Mammary epithelial cell (primary cell): ENCODE measurements around the gene SLC23A1.

Experiments used
- EZH2 ChIP-seq: IDR thresholded peaks from 2 replicates; pipeline ENCODE4 v1.6.1; 2012; ENCODE audit warnings: low read length, inconsistent platforms, borderline replicate concordance
- TF ChIP-seq, protein P1 (sequence below), 2 donors: IDR thresholded peaks in 1 of 2; conservative IDR thresholded peaks in 1 of 2; 2 replicates each; pipeline ENCODE4 v1.5.1; 2011 to 2012; ENCODE audit warnings: inconsistent platforms in 2 of 2, low read length in 2 of 2, mild to moderate bottlenecking in 2 of 2, control low read depth in 1 of 2, low read depth in 1 of 2; ENCODE audit not compliant: insufficient read depth in 1 of 2; ENCODE audit errors: extremely low read depth in 1 of 2

DNA sequence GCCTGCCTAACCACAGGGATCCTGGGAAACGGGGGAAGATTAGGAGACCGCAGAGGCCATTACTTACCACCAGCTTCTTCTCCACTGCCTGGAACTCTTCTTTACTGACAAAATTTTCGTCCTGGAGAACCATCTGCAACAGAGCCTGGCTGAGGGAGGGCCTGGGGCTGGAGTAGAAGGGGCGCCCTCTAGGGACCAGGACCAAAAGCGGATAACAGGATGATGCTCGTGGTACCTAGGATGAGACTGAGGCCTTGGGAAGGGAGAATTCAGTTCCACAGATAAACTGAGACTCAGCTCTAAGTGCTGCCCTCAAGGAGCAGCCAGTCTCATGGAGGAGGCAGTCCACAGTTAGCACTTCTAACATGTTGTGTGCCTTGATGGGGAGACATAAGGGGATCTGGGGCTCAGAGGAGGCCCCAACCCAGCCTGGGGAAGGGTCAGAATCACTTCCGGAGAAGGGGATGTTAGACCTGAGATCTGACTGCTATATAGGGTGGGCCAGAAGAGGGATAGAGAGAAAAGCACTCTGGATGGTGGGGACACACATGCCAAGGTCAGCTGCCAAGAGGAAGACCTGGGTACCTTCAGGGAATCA, 19.6 kb upstream of the SLC23A1 start:
- TF ChIP-seq, protein P1, sequence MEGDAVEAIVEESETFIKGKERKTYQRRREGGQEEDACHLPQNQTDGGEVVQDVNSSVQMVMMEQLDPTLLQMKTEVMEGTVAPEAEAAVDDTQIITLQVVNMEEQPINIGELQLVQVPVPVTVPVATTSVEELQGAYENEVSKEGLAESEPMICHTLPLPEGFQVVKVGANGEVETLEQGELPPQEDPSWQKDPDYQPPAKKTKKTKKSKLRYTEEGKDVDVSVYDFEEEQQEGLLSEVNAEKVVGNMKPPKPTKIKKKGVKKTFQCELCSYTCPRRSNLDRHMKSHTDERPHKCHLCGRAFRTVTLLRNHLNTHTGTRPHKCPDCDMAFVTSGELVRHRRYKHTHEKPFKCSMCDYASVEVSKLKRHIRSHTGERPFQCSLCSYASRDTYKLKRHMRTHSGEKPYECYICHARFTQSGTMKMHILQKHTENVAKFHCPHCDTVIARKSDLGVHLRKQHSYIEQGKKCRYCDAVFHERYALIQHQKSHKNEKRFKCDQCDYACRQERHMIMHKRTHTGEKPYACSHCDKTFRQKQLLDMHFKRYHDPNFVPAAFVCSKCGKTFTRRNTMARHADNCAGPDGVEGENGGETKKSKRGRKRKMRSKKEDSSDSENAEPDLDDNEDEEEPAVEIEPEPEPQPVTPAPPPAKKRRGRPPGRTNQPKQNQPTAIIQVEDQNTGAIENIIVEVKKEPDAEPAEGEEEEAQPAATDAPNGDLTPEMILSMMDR (conservative IDR thresholded peaks at IDR 0.05 in 1 of 2, IDR thresholded peaks at IDR 0.05 in 1 of 2; ENCODE audit: extremely low read depth in 1 of 2, insufficient read depth in 1 of 2, low read depth in 1 of 2, low read length in 2 of 2) = peak; percentile 51 to 59
- TF ChIP-seq EZH2 = no peak
